ENCODE results near the gene MVB12B. TPM values are rescaled to one million over a fixed set of nuclear protein-coding genes. Genes with fewer than 3 reads are reported as not detected.

Gene MVB12B
- total RNA-seq, 2 donors from 2014 or later, result 10.4 to 13.9 TPM

- Mint-ChIP-seq H3K4me1 (peaks cover 2% of the 10 kb centered on the region), H3K27ac (peak overlapping the region; percentile 63), H3K4me3 (peak overlapping the region; percentile 47), H3K36me3 (ENCODE audit: low read depth) (no peaks in the 10 kb centered on the region), H3K27me3 (no peaks in the 10 kb centered on the region)
- ATAC-seq, result no peak
- H3K9me3 ChIP-seq (ENCODE audit: control insufficient read depth, low read length, poor library complexity, severe bottlenecking), result no peaks in the 10 kb centered on the region
- no peak for DNase-seq
Measured at GRCh38 chr9:126489581-126490213, 163.1 kb downstream of the MVB12B start.

GRCh38 chr9:126490214-126490631, 163.6 kb downstream of the MVB12B start:
- Mint-ChIP-seq H3K4me1 (peaks cover 2% of the 10 kb centered on the region), H3K27ac (peak overlapping the region; percentile 63), H3K4me3 (peak overlapping the region; percentile 47), H3K36me3 (ENCODE audit: low read depth) (no peaks in the 10 kb centered on the region), H3K27me3 (no peaks in the 10 kb centered on the region)
- ATAC-seq, result no peak
- no peak for DNase-seq
- no peaks in the 10 kb centered on the region for H3K9me3 ChIP-seq (ENCODE audit: control insufficient read depth, low read length, poor library complexity, severe bottlenecking)

GRCh38 chr9:126490871-126491567, 164.4 kb downstream of the MVB12B start:
- H3K36me3 Mint-ChIP-seq (ENCODE audit: low read depth), result no peaks in the 10 kb centered on the region
- H3K27ac Mint-ChIP-seq, result peak overlapping the region; percentile 32
- H3K4me1 Mint-ChIP-seq, result peaks cover 2% of the 10 kb centered on the region
- H3K4me3 Mint-ChIP-seq, result no peak overlapping the region
- DNase-seq, result peak in 1 of 3 donors; percentile 55
- no peaks in the 10 kb centered on the region for H3K9me3 ChIP-seq (ENCODE audit: control insufficient read depth, low read length, poor library complexity, severe bottlenecking)
- ATAC-seq, result peak; percentile 60
- H3K27me3 Mint-ChIP-seq, result no peaks in the 10 kb centered on the region

- peaks cover 2% of the 10 kb centered on the region for H3K4me1 Mint-ChIP-seq
- no peaks in the 10 kb centered on the region for H3K9me3 ChIP-seq (ENCODE audit: control insufficient read depth, low read length, poor library complexity, severe bottlenecking)
- H3K27ac Mint-ChIP-seq, result peak overlapping the region; percentile 32
- H3K36me3 Mint-ChIP-seq (ENCODE audit: low read depth), result no peaks in the 10 kb centered on the region
- no peak for DNase-seq
- no peak overlapping the region for H3K4me3 Mint-ChIP-seq
- H3K27me3 Mint-ChIP-seq, result no peaks in the 10 kb centered on the region
- ATAC-seq, result no peak
Measured at GRCh38 chr9:126491568-126491879, 164.9 kb downstream of the MVB12B start.

GRCh38 chr9:126491949-126492348, 165.3 kb downstream of the MVB12B start:
- H3K9me3 ChIP-seq (ENCODE audit: control insufficient read depth, low read length, poor library complexity, severe bottlenecking), result no peaks in the 10 kb centered on the region
- Mint-ChIP-seq H3K27ac (peak overlapping the region; percentile 32), H3K36me3 (ENCODE audit: low read depth) (no peaks in the 10 kb centered on the region), H3K27me3 (no peaks in the 10 kb centered on the region), H3K4me3 (no peak overlapping the region), H3K4me1 (peaks cover 2% of the 10 kb centered on the region)
- no peak for ATAC-seq
- no peak for DNase-seq

GRCh38 chr9:126494264-126494663, 167.6 kb downstream of the MVB12B start:
- peaks cover 4% of the 10 kb centered on the region for H3K4me1 Mint-ChIP-seq

GRCh38 chr9:126494746-126495145, 168.1 kb downstream of the MVB12B start:
- peaks cover 7% of the 10 kb centered on the region for H3K4me1 Mint-ChIP-seq
- H3K27ac Mint-ChIP-seq, result no peak overlapping the region
- no peaks in the 10 kb centered on the region for H3K9me3 ChIP-seq (ENCODE audit: control insufficient read depth, low read length, poor library complexity, severe bottlenecking)
- peaks cover 4% of the 10 kb centered on the region for H3K27me3 Mint-ChIP-seq
- ATAC-seq (no peak), DNase-seq (no peak)
- no peak overlapping the region for H3K4me3 Mint-ChIP-seq
- no peaks in the 10 kb centered on the region for H3K36me3 Mint-ChIP-seq (ENCODE audit: low read depth)

More at GRCh38 chr9:126494264-126494663, 167.6 kb downstream of the MVB12B start:
- no peak overlapping the region for H3K27ac Mint-ChIP-seq
- DNase-seq, result no peak
- no peaks in the 10 kb centered on the region for H3K36me3 Mint-ChIP-seq (ENCODE audit: low read depth)
- no peaks in the 10 kb centered on the region for H3K9me3 ChIP-seq (ENCODE audit: control insufficient read depth, low read length, poor library complexity, severe bottlenecking)
- H3K4me3 Mint-ChIP-seq, result no peak overlapping the region
- ATAC-seq, result no peak
- peaks cover 1% of the 10 kb centered on the region for H3K27me3 Mint-ChIP-seq

- ATAC-seq (no peak), DNase-seq (no peak)
- Mint-ChIP-seq H3K4me1 (peaks cover 9% of the 10 kb centered on the region), H3K27me3 (peaks cover 12% of the 10 kb centered on the region), H3K36me3 (ENCODE audit: low read depth) (no peaks in the 10 kb centered on the region), H3K27ac (no peak overlapping the region), H3K4me3 (no peak overlapping the region)
- no peaks in the 10 kb centered on the region for H3K9me3 ChIP-seq (ENCODE audit: control insufficient read depth, low read length, poor library complexity, severe bottlenecking)
Measured at GRCh38 chr9:126495411-126496180, 169.0 kb downstream of the MVB12B start.

GRCh38 chr9:126496181-126496576, 169.6 kb downstream of the MVB12B start:
- Mint-ChIP-seq H3K36me3 (ENCODE audit: low read depth) (peaks cover 2% of the 10 kb centered on the region), H3K4me3 (no peak overlapping the region), H3K27me3 (peaks cover 17% of the 10 kb centered on the region), H3K27ac (no peak overlapping the region), H3K4me1 (peaks cover 12% of the 10 kb centered on the region)
- DNase-seq (no peak), ATAC-seq (no peak)
- no peaks in the 10 kb centered on the region for H3K9me3 ChIP-seq (ENCODE audit: control insufficient read depth, low read length, poor library complexity, severe bottlenecking)

GRCh38 chr9:126496781-126497659, 170.4 kb downstream of the MVB12B start:
- Mint-ChIP-seq H3K27me3 (peaks cover 17% of the 10 kb centered on the region), H3K4me1 (peaks cover 12% of the 10 kb centered on the region), H3K4me3 (no peak overlapping the region), H3K27ac (no peak overlapping the region), H3K36me3 (ENCODE audit: low read depth) (peaks cover 2% of the 10 kb centered on the region)
- H3K9me3 ChIP-seq (ENCODE audit: control insufficient read depth, low read length, poor library complexity, severe bottlenecking), result no peaks in the 10 kb centered on the region
- no peak for DNase-seq
- no peak for ATAC-seq

- H3K36me3 Mint-ChIP-seq (ENCODE audit: low read depth), result peaks cover 2% of the 10 kb centered on the region
Measured at GRCh38 chr9:126497660-126498275, 171.1 kb downstream of the MVB12B start.

GRCh38 chr9:126498331-126498730, 171.7 kb downstream of the MVB12B start:
- H3K9me3 ChIP-seq (ENCODE audit: control insufficient read depth, low read length, poor library complexity, severe bottlenecking), result no peaks in the 10 kb centered on the region
- DNase-seq, result no peak
- Mint-ChIP-seq H3K27me3 (peaks cover 17% of the 10 kb centered on the region), H3K4me1 (peaks cover 10% of the 10 kb centered on the region), H3K4me3 (no peak overlapping the region), H3K36me3 (ENCODE audit: low read depth) (peaks cover 2% of the 10 kb centered on the region), H3K27ac (no peak overlapping the region)
- ATAC-seq, result no peak

More at GRCh38 chr9:126497660-126498275, 171.1 kb downstream of the MVB12B start:
- DNase-seq, result no peak
- Mint-ChIP-seq H3K27ac (no peak overlapping the region), H3K4me1 (peaks cover 10% of the 10 kb centered on the region), H3K4me3 (no peak overlapping the region), H3K27me3 (peaks cover 17% of the 10 kb centered on the region)
- no peaks in the 10 kb centered on the region for H3K9me3 ChIP-seq (ENCODE audit: control insufficient read depth, low read length, poor library complexity, severe bottlenecking)
- no peak for ATAC-seq

Data from T-helper 17 cell (primary cell).